GM18499 (cell line): ENCODE measurements around the gene PTPRM.

ENCODE experiments used
- ATAC-seq: cut with Tn5 transposase; IDR thresholded peaks from one replicate; pipeline ENCODE4 v1.9.1; 2021; ENCODE audit warnings: moderate number of reproducible peaks; ENCODE audit not compliant: insufficient read depth, unreplicated experiment

The PTPRM gene

DNA sequence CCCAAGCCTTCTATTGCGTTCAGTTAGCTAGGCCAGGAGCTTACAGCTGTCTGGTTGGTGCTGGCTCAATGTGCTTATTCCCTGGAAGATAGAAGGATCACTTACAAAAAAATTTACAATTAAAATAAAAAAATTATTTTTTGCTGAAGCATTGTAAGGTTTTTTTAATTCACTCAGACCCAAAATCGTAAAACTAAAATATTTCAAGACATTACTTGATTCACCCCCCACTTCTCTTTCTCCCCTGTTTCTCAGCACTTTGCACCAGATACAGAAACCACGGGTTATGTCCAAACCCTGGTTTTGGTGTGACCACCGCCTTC lies 911 bp upstream of the PTPRM start:
- ATAC-seq, result no peak

DNA sequence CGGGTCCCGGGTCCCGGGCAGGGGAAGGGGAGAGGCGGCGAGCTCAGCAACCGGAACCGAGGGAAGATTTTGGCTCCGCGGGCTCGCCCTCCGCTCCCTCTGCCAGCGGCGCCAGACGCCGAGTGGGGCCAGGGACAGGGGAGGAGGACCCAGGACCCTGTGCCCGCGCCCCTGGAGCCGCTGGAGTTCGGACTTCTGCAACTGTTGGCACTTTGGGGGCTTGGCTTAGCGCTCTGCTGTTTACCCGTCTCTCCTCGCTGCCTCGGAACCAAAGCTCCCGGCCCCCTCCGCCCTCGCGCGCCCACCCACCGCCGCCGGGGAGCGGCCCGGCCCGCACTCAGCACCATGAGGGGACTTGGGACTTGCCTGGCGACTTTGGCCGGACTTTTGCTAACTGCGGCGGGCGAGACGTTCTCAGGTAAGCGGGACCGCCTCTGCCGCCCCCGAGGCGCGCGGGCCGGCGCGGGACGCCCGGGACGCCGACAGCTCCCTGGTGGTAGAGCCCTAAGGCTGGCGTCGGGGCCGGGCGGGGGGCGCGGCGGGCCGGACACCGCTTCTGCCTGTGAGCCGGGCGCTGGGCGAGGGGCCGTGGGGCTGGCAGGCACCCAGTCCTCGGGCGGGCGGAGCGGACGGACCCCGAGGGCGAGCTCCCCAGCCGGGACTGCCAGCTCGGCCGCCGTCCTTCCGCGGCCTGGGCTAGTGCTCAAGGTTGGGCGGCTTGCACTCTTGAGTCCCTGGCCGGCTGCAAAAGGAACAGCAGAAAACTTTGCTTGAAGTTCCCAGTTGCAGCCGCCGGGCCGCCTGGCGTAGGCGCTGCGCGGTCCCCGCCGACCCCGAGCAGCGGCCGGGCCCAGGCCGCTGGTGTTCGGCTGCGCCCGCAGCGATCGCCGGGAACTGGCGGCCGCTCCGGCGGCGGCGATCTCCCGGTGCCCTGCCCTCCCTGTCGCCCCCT lies 634 bp downstream of the PTPRM start:
- no peak for ATAC-seq

DNA sequence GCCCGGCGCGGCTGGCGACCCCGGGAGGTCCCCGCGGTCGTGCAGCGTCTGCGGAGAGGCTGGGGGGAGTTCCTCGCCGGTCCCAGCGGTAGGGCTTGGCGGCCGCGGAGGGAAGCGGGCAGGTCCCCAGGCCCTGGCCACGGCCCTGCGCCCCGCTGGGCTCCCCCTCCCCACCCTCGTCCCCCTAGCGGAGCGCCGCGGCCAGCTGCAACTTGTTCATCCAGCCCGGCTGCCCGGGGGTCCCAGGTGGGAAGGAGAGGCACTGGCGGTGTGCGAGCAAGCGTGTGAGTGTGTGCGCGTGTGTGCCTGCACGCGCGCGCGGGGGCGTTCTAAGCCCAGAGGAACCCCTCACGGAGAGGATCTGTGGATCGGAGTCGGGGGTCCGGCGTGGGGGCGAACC lies 1.3 kb downstream of the PTPRM start:
- ATAC-seq, result no peak

DNA sequence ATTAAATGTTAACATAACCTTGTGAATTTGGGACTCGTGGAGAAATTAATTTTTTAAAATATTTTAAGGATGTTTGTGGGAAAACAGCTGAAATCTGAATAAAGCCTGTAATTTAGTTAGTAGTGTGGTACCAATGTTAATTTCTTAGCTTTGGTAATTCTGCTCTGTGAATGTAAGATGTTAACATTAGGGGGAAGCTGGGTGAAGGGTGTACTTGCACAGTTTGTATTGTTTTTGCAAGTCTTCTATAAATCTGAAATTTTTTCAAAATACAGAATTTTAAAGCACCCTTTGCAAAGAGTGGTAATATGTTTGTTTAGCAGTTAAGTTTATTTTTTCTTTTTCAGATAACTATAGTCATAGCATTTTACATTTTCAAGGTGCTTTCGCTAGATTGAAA lies 4.5 kb downstream of the PTPRM start:
- ATAC-seq, result no peak

DNA sequence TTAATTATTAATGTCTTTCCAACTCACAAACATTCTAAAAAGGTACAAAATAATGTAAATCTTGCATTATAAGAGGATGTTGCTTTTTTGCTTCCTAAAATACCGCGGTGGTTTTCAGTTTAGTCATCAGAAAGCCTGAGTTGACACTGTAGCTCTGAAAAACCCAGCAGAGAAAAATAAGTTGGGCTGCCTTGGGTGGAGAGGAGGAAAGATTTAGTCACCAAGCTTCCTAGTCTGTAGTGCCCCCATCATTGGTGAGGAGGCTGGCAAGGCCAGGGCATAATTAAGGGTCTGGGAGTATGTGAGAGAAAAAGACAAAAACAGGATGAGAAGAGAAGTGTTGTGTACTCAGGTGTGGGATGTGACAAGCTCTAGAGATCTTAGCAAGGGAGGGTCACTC lies 5.7 kb downstream of the PTPRM start:
- no peak for ATAC-seq

DNA sequence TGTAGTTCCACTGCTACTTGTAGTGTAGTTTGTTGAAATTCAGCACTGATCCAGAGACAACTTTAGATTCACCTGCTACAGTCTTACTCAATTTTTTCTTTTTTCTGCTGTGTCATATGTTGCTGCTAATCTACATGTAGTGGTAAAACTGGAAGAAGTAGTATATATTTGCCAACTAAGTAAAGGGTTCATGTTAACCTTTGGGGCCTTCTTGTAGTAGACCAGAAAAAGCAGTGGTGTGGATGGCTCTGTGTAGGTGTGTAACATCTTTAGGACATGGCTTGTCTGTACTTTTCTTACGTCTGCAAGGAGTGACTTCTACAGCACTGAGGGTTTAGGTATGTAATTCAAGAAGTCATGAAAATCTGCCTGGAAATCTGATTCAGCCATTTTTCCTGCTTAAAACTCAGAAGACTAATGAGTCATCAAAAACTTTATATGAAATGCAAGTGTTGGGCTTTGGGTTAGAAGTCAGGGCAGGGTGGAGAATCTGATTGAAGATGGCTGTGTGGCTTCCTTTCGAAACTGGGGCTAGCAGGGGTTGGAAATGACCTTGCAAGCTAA lies 8.4 kb downstream of the PTPRM start:
- ATAC-seq, result no peak

DNA sequence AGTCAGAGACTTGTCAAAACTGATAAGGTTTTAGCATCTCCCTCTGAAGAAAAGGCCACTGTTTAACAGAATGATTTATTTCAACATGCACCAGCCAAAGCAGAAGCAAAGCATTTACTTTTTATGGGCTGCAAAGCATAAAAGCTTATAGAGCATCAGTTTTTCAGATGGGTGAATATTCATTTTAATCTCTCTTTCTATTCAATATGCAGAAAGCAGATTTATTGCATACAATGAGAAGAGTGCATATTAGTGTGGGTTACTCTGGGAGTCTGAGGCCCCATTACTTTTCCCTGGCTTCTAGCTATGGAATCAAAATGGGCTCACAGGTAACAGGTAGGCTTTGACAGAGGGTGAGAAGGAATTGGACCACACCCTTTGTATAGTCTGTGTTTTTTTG lies 9.0 kb downstream of the PTPRM start:
- no peak for ATAC-seq

DNA sequence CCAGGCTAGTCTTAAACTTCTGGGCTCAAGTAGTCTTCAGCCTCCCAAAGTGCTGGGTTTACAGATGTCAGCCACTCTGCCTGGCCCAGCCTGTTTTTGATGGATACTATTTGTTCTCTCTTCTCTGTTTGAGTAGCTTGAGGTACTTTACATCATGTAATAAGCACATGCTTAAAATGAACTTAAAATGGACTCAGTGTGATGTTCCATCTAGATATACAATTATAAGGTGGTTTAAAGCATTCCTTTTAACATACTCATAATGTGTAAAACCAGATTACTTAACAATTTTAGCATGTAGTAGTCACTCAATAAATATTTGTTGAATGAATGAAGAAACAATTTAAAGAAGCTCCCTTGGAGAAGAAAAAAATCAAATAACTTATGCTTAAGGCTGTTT lies 9.6 kb downstream of the PTPRM start:
- no peak for ATAC-seq

DNA sequence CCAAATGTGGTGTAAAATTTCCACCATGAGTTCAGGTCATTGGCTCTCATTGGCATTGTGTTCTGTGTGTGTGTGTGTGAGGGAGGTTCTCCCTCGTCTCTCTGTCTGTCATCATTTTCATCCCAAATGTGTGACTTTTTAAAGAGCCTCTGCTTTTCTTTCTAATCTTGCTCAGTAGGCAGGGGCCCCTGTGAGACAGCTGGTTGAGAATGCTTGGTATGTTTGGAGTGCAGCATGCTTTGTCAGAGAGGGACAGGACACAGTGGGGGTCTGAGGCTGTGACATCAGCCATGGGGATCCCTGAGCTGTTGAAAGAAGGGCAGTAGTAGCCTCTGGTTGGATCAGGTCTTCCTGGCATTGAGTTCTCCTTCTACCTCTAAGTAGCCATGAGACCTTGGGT lies 10.6 kb downstream of the PTPRM start:
- ATAC-seq, result no peak

DNA sequence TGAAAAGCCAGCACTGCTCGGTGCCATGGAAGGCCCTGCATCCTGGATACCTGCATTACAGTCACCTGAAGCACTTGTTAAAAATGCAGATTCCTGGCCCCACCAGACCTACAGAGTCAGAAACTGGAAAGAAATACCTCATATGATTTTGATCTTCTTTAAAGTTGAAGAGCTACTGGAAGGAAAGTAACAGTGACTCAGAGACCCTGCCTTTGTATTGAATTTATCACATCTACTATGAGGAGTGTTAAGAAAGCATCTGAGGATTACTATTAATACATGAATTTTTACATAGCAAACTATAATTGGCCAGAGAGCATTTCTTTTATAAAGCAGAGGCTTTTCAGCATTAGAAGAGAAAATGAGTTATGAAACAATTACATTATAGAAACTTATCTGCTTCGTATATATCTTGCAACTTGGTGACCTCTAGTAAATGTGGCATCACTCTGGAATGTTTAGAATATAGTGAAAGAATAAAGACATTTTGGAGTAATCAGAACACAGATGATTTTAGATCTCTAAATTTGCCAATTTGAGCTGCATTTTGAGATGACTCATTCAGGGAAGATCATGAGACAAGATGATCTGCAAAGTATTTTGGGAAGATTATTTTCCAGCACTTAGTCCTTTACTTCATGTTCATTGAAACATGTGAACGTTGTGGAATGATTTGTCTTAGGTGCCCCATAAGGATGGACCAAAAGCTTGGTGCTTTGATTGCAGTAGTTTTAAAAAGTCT lies 12.2 kb downstream of the PTPRM start:
- no peak for ATAC-seq

DNA sequence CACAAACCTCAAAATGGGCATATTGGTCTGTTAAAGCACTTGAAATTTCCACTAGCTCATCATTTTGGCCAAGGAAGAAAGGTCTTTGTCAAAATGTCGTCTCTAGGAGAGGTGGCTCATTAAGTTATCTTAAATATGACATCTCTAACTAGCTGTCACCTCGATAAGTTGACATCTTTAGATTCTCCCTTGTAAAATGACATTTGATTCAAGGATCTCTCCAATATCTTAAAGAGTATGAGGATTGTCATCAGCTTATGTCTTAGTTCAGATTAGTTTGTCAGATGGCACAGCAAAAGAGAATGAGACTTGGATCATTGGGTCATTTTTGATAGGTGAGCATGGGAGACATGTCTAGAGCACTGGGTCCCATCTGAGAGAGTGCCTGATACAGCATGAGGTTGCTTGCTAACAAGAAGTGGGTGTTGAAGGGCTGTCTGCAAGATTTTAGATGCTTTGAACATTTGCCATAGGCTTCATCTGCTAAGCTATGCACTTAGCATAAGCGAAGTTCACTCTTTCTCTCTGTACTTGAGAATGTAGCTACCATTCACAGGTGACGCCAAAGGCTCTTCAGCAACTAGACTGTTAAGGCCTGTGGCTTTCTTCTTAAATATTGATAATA lies 12.9 kb downstream of the PTPRM start:
- ATAC-seq, result no peak

DNA sequence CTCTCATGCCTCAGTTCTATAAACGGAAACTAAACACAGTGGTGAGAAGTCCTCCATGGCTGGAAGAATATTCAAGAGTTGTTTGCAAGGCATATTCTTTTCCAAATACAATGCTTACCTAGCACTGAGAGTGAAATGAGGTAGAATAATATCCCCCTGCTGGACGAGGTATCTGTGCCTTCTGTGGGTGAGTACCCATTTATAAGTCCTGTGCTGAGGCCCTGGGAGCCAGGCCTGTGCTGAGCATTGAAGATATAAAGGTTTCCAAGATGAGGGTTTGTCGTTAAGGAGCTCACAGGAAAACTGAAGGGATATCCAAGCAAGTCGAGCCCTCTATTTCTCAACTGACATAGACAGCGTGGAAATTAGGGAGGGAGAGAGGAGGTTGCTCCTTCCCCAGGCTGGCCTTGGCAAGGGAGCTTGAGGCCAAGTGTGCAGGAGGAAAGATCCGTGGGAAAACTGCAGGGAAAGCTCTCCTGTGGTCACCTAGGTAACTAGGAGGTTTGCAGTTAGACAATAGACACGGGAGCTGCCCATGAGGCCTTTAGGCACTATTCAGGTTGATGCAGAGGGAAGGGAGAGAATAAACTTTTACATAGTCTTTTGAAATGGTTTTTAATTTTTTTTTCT lies 17.6 kb downstream of the PTPRM start:
- no peak for ATAC-seq

DNA sequence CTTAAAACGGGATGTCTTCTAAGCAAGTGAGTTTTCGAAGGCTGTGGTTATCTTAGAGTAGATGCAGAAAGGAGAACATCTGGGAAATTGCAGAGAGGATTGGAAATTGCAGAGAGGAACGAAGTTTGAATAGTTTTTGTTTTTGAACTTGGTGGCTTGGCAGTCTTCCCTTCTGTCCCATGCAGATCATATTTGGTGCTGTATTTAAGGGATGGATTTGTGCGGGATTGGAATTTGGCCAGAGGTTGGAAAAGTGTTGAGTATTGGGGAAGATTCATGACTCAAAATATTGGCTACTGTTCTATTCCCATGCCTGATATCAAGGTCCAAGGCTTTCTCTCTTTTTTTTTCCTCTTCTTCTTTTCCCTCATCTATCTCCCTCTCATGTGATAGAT lies 18.2 kb downstream of the PTPRM start:
- ATAC-seq, result no peak

DNA sequence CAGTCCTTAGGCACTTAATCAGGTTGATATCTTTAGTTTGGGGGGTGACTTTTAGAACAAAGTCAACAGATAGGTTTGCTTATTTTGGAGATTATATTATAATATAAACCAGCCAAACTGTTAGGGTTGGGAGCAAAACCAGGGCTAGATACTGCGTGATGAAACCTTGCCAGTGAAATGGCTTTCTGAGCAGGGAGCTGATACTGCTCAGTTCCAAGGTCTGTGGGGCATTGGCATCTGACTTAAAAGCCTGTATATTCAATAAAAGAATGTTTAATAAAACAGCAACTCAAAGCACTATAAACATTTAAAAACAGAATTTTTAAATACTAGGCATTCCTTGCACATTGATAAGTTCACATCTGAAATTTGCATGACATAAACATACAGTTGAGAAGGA lies 19.3 kb downstream of the PTPRM start:
- no peak for ATAC-seq

DNA sequence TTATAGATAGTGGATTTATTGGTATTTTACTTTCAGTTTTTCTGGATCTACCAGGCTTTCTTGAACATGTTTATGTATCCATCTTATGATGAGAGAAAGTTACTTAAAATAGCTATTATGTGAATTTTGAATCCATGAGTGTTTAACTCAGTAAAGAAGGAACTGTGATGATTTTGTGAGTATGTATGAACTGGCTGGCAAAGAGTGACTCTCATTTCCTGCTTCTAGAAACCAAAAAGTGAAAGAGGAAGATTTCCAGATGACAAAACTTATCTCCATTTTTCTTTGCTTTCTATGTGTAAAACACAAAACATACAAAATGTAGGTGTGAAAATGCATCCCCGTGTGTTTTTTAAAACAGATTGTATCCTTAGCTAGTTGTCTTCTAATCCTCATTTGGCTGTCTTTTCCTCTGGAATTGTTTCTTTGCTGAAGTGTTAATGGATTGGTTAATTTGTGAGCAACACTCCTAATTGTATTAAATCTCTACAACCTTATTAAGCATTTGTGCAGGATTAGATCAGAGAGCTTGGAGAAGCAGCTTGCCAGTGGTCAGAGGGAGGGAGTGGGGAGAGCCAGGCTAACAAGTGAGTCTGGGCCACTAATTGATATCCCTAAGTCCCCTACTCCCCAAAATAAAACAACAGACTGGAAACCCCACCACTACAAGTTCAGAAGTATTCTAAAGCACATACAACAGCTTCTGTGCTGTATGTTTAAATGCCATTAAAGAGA lies 23.9 kb downstream of the PTPRM start:
- ATAC-seq, result no peak

DNA sequence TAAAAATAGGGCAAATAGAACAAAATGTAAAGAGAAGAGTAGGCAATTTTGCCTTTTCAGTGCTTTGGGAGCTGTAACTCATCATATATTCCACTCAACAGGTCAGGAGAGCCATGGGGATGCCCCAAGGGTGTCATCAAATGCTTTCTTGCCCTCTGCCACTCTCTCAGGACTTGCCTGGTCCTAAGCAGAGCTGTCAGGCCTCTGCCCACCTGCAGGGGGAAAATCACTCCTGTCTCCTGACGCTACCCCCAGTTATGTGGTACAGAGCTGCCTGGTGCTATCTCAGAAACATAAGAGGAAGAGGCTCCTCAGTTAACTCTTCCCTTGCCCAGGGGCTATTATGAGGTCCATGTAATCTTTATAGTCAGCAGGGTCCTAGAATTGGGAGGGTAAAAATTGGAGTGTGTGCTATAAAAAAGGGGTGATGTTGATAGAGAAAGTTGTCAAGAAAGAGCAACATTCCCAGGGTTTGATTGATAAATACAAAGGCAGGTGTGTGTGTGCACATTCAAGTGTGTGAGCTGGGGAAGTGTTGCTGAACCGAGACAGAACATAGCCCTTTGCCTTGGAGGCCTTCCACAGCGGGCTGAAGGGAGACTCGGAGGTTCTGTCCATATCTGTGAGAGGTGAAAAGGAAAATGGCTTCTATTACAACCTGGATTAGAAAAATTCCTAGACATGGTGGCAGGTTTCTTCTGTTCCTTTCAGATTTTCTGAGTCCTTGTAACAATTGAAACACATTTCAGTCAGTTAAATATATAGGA lies 25.4 kb downstream of the PTPRM start:
- no peak for ATAC-seq

DNA sequence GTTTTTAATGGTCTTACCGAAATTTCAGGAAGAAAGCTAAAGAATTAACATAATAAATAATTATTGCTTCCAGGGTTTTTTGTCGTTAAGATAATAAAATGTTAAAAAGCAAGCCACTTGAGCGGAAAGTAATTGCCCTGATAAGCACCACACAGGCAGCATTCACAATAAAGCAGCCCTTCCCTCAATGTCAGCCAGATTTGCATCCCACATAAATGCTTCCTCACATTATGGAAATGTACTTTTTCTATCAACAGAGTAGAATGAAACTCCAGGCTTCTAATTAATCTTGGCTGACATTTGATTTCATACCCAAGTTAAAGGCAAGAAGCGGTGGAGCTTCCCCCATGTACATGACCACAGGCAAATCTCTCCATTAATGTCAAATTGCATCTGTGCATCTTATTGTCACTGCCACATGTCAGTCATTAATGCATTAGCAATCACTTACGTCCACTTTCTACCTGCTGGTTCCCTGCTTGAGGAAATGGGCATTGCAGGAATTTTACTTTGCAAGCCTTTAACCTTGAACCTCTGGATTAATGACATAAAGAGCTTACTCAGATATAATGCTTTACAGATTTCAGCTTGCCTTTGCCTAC lies 26.2 kb downstream of the PTPRM start:
- ATAC-seq, result no peak

DNA sequence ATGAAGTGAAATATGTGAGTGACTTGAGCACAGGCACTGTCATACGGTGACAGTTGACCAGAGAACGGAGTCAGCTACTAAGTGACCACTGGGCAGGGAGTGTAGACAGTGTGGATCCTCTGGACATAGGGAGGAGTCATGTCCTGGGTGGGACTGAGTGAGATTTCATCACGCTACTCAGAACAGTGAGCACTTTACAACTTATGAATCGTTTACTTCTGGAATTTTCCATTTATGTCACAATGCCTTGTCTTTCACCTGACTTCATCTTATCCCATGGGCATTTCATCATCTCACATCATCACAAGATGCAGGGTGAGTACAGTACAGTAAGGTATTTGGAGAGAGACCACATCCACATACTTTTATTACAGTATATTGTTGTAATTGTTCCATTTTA lies 29.0 kb downstream of the PTPRM start:
- no peak for ATAC-seq

DNA sequence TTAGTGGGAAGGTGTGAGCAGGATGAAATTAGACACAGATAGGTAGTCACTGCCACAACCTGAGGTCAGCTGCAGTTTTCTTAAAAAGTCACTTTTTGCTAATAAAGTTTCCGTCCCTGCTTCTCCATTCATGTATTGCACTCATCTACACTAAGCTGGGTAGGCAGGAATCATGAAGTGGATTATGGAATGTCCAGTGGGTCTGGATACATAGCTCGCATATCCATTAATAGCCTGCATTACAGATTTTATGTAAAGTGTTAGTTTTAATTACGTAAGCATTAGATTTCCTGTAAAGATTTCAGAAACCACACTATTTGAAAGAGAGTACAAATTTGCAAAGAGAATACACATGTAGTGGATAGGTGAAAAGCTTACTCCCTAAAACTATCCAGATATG lies 30.4 kb downstream of the PTPRM start:
- no peak for ATAC-seq
